22Rv1 (cell line): ENCODE data around the gene MACIR.

Source experiments
- H3K27ac ChIP-seq: fragments of 450-650 bp; 2 replicates; pipeline ENCODE4 v1.5.1; 2017
- ZFX ChIP-seq: fragments of 450-650 bp; IDR thresholded peaks from 2 replicates; pipeline ENCODE4 v1.6.1; 2017; ENCODE audit warnings: antibody characterized with exemption, borderline replicate concordance
- TF ChIP-seq, protein P1 (sequence below): fragments of 450-650 bp; IDR thresholded peaks from 2 replicates; pipeline ENCODE4 v1.5.1; 2017; ENCODE audit warnings: mild to moderate bottlenecking

Gene MACIR

DNA sequence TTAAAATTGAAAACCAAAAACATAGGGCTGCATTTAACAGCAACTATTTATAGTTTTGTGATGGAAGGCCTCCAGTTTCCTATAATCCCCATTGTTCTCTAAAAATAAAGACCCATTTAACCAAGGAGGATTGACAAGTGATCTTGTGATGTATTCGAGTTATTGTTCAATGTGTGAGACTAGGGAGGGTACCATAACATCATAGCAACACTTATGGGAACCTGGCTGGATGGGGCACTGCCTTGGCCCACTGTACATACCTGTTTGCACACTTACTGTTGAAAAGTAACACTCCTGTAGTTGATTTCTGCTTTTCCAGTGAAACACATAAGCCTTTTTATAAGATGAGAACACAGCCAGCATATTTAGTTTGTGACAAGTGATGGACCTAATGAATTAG lies 32.3 kb downstream of the MACIR start:
- no peak for TF ChIP-seq ZFX
- TF ChIP-seq, protein P1, sequence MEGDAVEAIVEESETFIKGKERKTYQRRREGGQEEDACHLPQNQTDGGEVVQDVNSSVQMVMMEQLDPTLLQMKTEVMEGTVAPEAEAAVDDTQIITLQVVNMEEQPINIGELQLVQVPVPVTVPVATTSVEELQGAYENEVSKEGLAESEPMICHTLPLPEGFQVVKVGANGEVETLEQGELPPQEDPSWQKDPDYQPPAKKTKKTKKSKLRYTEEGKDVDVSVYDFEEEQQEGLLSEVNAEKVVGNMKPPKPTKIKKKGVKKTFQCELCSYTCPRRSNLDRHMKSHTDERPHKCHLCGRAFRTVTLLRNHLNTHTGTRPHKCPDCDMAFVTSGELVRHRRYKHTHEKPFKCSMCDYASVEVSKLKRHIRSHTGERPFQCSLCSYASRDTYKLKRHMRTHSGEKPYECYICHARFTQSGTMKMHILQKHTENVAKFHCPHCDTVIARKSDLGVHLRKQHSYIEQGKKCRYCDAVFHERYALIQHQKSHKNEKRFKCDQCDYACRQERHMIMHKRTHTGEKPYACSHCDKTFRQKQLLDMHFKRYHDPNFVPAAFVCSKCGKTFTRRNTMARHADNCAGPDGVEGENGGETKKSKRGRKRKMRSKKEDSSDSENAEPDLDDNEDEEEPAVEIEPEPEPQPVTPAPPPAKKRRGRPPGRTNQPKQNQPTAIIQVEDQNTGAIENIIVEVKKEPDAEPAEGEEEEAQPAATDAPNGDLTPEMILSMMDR: no peak
- H3K27ac ChIP-seq: no peak overlapping the region

DNA sequence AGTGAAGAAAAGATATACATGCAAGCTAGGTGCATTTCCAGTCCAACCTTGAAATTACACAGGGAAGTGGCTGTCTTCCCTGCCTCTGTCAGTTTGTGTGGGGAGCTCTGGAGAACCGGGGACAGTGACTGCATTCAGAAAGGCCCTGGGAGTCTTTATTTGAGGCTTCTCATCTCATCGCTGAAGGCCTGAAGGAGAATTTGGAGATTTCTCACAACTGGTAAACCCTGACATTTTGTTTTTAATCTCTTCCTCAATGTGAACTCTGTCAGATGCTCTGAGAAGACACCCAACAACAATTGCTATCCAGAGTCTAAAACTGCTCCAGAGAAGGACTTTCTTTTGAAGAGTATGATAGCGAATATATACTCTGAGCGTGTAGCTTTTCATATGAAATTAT lies 33.0 kb downstream of the MACIR start:
- no peak overlapping the region for H3K27ac ChIP-seq
- no peak for TF ChIP-seq ZFX
- TF ChIP-seq, protein P1: no peak

DNA sequence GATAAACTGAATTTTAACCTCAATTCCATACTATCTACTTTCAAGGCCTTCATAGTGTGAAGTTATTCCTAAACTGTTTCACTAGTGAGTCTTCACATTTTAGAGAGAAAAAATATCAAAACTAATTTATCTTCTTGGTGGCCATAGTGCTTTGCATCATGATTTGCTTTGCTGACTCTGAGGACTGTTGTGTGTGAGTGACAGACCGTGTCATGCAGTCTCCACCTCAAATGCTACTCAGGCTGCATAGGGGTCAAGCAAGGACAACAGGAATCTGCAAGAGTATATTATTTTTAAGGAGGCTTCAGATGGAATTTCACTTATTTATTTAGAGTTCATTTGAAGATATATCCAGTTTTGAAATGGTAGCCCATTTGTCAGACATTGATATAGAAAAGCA lies 34.5 kb downstream of the MACIR start:
- TF ChIP-seq, protein P1: no peak
- TF ChIP-seq ZFX: no peak
- no peak overlapping the region for H3K27ac ChIP-seq

DNA sequence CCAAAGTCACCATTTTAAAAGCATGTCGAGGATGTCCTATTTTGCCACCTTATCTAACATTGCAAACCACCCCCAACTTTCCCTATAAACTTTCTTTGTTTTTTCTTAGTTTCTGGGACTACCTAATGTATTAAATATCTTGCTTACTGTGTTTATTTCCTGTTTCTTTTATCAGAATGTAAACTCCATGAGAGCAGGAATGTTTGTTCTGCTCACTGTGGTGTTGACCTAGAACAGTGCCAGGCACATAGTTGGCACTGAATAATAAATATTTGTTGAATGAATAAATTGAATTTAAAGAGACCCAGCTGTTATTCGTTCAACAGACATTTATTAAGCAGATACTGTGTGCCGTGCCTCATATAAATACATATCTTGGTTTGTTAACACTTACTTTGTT lies 35.2 kb downstream of the MACIR start:
- no peak overlapping the region for H3K27ac ChIP-seq
- no peak for TF ChIP-seq ZFX
- TF ChIP-seq, protein P1: no peak

DNA sequence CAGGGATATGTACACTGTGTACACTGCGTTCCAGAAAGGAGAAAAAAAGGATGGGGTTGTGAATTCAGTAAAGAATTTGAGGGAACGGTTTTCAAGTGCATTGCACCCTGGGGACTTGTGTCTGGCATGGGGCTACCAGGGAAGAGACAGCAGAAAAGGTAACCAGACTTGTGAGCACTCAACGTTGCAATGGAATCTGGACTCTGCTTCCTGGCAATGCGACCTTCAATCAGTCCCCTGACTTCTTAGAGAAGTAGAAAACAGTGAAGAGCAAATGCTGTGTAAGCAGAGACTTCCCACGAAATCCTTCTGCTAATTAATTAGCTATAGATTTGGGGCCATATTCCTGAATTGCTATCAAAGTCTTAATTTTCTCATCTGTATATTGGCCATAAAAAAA lies 36.3 kb downstream of the MACIR start:
- no peak for TF ChIP-seq ZFX
- TF ChIP-seq, protein P1: no peak
- H3K27ac ChIP-seq: no peak overlapping the region

DNA sequence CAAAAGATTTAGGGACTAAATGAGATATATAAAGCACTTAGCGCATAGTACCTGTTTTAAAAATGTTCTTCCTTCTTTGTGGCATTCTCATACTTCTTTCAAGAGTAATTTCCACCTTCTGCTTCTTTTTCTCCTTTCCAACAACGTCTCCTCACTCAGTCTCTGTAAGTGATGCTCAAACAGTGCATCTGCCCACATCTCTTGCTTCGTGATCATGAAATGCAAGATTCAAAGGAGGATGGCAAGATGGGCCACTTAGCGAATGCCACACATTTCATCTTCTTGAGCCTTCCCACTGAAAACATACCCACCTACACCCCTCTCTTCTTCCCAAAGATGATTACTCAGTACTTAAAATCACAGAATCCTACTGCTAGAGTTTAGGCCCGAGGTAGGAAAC lies 36.9 kb downstream of the MACIR start:
- no peak for TF ChIP-seq ZFX
- TF ChIP-seq, protein P1: no peak
- H3K27ac ChIP-seq: no peak overlapping the region

DNA sequence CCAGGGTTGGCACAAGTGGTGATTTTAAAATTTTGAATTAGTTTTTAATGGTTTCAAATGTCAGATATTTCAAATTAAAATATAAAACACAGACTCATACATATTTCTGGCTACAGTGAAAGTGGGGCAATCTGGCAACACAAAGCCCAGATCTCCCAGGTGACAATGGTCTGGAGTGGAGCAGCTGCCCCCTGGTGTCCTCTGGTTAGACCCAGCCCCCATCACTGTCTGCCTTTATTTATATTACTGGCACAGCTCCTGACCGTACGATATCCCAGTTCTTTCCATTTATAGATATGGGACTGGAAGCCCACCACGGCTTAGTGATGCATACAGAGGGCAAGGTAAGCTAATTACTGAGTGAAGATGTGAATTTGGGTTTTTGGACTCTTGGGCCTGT lies 37.3 kb downstream of the MACIR start:
- TF ChIP-seq, protein P1: no peak
- TF ChIP-seq ZFX: no peak
- no peak overlapping the region for H3K27ac ChIP-seq
